HEK293 (cell line): ENCODE measurements around the gene PIK3C2A.

Source experiments
- PBX3 ChIP-seq: sonication (generic); formaldehyde crosslinking; IDR thresholded peaks from 2 replicates; pipeline ENCODE4 v1.8.1; 2022; ENCODE audit warnings: mild to moderate bottlenecking, moderate library complexity, missing genetic modification reagents
- YY1 ChIP-seq: fragments of 450-650 bp; formaldehyde crosslinking; IDR thresholded peaks from 2 replicates; pipeline ENCODE4 v1.5.1; 2018; ENCODE audit warnings: missing biosample characterization, missing genetic modification characterization
- ZBTB1 ChIP-seq: fragments of 450-650 bp; formaldehyde crosslinking; IDR thresholded peaks from 2 replicates; pipeline ENCODE4 v1.5.1; 2016; ENCODE audit warnings: missing biosample characterization, missing genetic modification characterization
- ZEB2 ChIP-seq: fragments of 450-650 bp; formaldehyde crosslinking; IDR thresholded peaks from 2 replicates; pipeline ENCODE4 v1.5.1; 2016; ENCODE audit warnings: missing biosample characterization, missing genetic modification characterization
- ZNF121 ChIP-seq: fragments of 450-650 bp; formaldehyde crosslinking; IDR thresholded peaks from 2 replicates; pipeline ENCODE4 v1.5.1; 2016; ENCODE audit warnings: missing biosample characterization, missing genetic modification characterization
- ZNF24 ChIP-seq: fragments of 450-650 bp; formaldehyde crosslinking; IDR thresholded peaks from 2 replicates; pipeline ENCODE4 v1.5.1; 2016; ENCODE audit warnings: missing biosample characterization, missing genetic modification characterization
- ZNF324 ChIP-seq: fragments of 450-650 bp; formaldehyde crosslinking; IDR thresholded peaks from 2 replicates; pipeline ENCODE4 v1.5.1; 2016; ENCODE audit warnings: missing biosample characterization, missing genetic modification characterization
- ZNF335 ChIP-seq: fragments of 450-650 bp; formaldehyde crosslinking; conservative IDR thresholded peaks from 2 replicates; pipeline ENCODE4 v1.5.1; 2016; ENCODE audit warnings: missing biosample characterization, missing genetic modification characterization
- ZNF548 ChIP-seq: fragments of 450-650 bp; formaldehyde crosslinking; IDR thresholded peaks from 2 replicates; pipeline ENCODE4 v1.5.1; 2016; ENCODE audit warnings: missing biosample characterization, missing genetic modification characterization
- ZNF664 ChIP-seq: fragments of 450-650 bp; formaldehyde crosslinking; IDR thresholded peaks from 2 replicates; pipeline ENCODE4 v1.5.1; 2016; ENCODE audit warnings: missing biosample characterization, missing genetic modification characterization
- TF ChIP-seq, protein P1 (sequence below): fragments of 450-650 bp; formaldehyde crosslinking; IDR thresholded peaks from 2 replicates; pipeline ENCODE4 v1.5.1; 2016; ENCODE audit warnings: missing biosample characterization, missing genetic modification characterization
- TF ChIP-seq, protein P2 (sequence below): fragments of 450-650 bp; formaldehyde crosslinking; IDR thresholded peaks from 2 replicates; pipeline ENCODE4 v1.5.1; 2016; ENCODE audit warnings: missing biosample characterization, missing genetic modification characterization
- TF ChIP-seq, protein P3 (sequence below): fragments of 450-650 bp; formaldehyde crosslinking; IDR thresholded peaks from 2 replicates; pipeline ENCODE4 v1.5.1; 2016; ENCODE audit warnings: missing biosample characterization, missing genetic modification characterization

- TF ChIP-seq ZNF24 (tag by site-specific recombination) (no peak), ZNF548 (tag by site-specific recombination) (no peak), ZEB2 (tag by site-specific recombination) (no peak), ZNF324 (tag by site-specific recombination) (no peak), PBX3 (CRISPR knock-in tag) (no peak), ZNF335 (tag by site-specific recombination) (no peak), ZNF121 (no peak), ZBTB1 (tag by site-specific recombination) (no peak), ZNF664 (tag by site-specific recombination) (no peak), YY1 (tag by site-specific recombination) (no peak)
- TF ChIP-seq, protein P1, sequence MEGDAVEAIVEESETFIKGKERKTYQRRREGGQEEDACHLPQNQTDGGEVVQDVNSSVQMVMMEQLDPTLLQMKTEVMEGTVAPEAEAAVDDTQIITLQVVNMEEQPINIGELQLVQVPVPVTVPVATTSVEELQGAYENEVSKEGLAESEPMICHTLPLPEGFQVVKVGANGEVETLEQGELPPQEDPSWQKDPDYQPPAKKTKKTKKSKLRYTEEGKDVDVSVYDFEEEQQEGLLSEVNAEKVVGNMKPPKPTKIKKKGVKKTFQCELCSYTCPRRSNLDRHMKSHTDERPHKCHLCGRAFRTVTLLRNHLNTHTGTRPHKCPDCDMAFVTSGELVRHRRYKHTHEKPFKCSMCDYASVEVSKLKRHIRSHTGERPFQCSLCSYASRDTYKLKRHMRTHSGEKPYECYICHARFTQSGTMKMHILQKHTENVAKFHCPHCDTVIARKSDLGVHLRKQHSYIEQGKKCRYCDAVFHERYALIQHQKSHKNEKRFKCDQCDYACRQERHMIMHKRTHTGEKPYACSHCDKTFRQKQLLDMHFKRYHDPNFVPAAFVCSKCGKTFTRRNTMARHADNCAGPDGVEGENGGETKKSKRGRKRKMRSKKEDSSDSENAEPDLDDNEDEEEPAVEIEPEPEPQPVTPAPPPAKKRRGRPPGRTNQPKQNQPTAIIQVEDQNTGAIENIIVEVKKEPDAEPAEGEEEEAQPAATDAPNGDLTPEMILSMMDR (tag by site-specific recombination), result no peak
- TF ChIP-seq, protein P2, sequence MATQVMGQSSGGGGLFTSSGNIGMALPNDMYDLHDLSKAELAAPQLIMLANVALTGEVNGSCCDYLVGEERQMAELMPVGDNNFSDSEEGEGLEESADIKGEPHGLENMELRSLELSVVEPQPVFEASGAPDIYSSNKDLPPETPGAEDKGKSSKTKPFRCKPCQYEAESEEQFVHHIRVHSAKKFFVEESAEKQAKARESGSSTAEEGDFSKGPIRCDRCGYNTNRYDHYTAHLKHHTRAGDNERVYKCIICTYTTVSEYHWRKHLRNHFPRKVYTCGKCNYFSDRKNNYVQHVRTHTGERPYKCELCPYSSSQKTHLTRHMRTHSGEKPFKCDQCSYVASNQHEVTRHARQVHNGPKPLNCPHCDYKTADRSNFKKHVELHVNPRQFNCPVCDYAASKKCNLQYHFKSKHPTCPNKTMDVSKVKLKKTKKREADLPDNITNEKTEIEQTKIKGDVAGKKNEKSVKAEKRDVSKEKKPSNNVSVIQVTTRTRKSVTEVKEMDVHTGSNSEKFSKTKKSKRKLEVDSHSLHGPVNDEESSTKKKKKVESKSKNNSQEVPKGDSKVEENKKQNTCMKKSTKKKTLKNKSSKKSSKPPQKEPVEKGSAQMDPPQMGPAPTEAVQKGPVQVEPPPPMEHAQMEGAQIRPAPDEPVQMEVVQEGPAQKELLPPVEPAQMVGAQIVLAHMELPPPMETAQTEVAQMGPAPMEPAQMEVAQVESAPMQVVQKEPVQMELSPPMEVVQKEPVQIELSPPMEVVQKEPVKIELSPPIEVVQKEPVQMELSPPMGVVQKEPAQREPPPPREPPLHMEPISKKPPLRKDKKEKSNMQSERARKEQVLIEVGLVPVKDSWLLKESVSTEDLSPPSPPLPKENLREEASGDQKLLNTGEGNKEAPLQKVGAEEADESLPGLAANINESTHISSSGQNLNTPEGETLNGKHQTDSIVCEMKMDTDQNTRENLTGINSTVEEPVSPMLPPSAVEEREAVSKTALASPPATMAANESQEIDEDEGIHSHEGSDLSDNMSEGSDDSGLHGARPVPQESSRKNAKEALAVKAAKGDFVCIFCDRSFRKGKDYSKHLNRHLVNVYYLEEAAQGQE (tag by site-specific recombination), result no peak
- TF ChIP-seq, protein P3, sequence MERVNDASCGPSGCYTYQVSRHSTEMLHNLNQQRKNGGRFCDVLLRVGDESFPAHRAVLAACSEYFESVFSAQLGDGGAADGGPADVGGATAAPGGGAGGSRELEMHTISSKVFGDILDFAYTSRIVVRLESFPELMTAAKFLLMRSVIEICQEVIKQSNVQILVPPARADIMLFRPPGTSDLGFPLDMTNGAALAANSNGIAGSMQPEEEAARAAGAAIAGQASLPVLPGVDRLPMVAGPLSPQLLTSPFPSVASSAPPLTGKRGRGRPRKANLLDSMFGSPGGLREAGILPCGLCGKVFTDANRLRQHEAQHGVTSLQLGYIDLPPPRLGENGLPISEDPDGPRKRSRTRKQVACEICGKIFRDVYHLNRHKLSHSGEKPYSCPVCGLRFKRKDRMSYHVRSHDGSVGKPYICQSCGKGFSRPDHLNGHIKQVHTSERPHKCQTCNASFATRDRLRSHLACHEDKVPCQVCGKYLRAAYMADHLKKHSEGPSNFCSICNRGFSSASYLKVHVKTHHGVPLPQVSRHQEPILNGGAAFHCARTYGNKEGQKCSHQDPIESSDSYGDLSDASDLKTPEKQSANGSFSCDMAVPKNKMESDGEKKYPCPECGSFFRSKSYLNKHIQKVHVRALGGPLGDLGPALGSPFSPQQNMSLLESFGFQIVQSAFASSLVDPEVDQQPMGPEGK (tag by site-specific recombination), result no peak
Measured at GRCh38 chr11:17171343-17171742, 36.4 kb downstream of the PIK3C2A start.
